IMR-90 (cell line): Measurements from ENCODE around the gene DNAAF6. TPM values are rescaled to one million over a fixed set of nuclear protein-coding genes. Genes with fewer than 3 reads are reported as not detected.

Experiments
- ATAC-seq: fragments of 200-7000 bp; cut with Tn5 transposase; 2 replicates; pipeline ENCODE4 v1.9.1; 2020; ENCODE audit warnings: low read depth, mild to moderate bottlenecking, moderate library complexity
- BruUV-seq: library from RNA; stranded (reverse); fragments of 400-500 nt; replicated peaks from 2 replicates; lab custom pipeline; 2021; lab: Mats Ljungman, UMichigan
- CTCF ChIA-PET: fragments of 300-600 bp; formaldehyde crosslinking; extraction: SDS; loops from one replicate; lab custom pipeline; 2021; ENCODE audit warnings: antibody characterized with exemption; lab: Yijun Ruan, JAX
- POLR2A ChIA-PET: fragments of 300-600 bp; sonication (Branson Sonifier 250); formaldehyde crosslinking; loops from one replicate; lab custom pipeline; 2022; ENCODE audit warnings: antibody characterized with exemption; ENCODE audit not compliant: unreplicated experiment; lab: Charles Lee
- DNase-seq: peaks from one replicate; pipeline ENCODE4 v3.0.0; 2013
- H2AFZ ChIP-seq: replicated peaks from 2 replicates; pipeline ENCODE3; 2013; ENCODE audit warnings: low read length, mild to moderate bottlenecking; ENCODE audit not compliant: poor library complexity
- H2AK5ac ChIP-seq: 2 replicates; pipeline ENCODE4 v1.6.1; 2013; ENCODE audit warnings: low read depth, low read length, inconsistent platforms
- H2AK9ac ChIP-seq: replicated peaks from 2 replicates; pipeline ENCODE3; 2013; ENCODE audit warnings: mild to moderate bottlenecking, low read depth, low read length, moderate library complexity; ENCODE audit not compliant: poor library complexity
- H2BK120ac ChIP-seq: 2 replicates; pipeline ENCODE4 v1.6.1; 2013; ENCODE audit warnings: low read depth, low read length, inconsistent platforms
- H2BK15ac ChIP-seq: 3 replicates; pipeline ENCODE4 v1.6.1; 2013; ENCODE audit warnings: low read depth, low read length, inconsistent platforms
- H2BK20ac ChIP-seq: 2 replicates; pipeline ENCODE4 v1.6.1; 2013; ENCODE audit warnings: low read depth, mild to moderate bottlenecking, inconsistent platforms, low read length, moderate library complexity
- H2BK5ac ChIP-seq: 2 replicates; pipeline ENCODE4 v1.6.1; 2013; ENCODE audit warnings: mild to moderate bottlenecking, low read depth, low read length, inconsistent platforms; ENCODE audit not compliant: poor library complexity, severe bottlenecking
- H3K14ac ChIP-seq: replicated peaks from 2 replicates; pipeline ENCODE4 v1.6.1; 2013; ENCODE audit warnings: low read depth, low read length, inconsistent platforms
- H3K18ac ChIP-seq: 2 replicates; pipeline ENCODE4 v1.6.1; 2013; ENCODE audit warnings: low read depth, low read length, control low read depth
- H3K23ac ChIP-seq: 2 replicates; pipeline ENCODE4 v1.6.1; 2013; ENCODE audit warnings: low read depth, low read length, inconsistent platforms
- H3K27ac ChIP-seq: 2 replicates; pipeline ENCODE4 v1.5.1; 2013; ENCODE audit warnings: mild to moderate bottlenecking, control low read depth, low read length; ENCODE audit not compliant: insufficient read depth
- H3K27me3 ChIP-seq: 2 replicates; pipeline ENCODE4 v1.6.1; 2013; ENCODE audit warnings: low read length; ENCODE audit not compliant: control insufficient read depth, insufficient read depth
- H3K36me3 ChIP-seq: 2 replicates; pipeline ENCODE4 v1.6.1; 2013; ENCODE audit warnings: low read length, mixed read lengths; ENCODE audit not compliant: control insufficient read depth, insufficient read depth
- H3K4ac ChIP-seq: 2 replicates; pipeline ENCODE4 v1.6.1; 2013; ENCODE audit warnings: low read depth, low read length, inconsistent platforms
- H3K4me1 ChIP-seq: 2 replicates; pipeline ENCODE4 v1.6.1; 2013; ENCODE audit warnings: low read length, mixed read lengths; ENCODE audit not compliant: control insufficient read depth, insufficient read depth
- H3K4me2 ChIP-seq: 2 replicates; pipeline ENCODE4 v1.6.1; 2013; ENCODE audit warnings: low read depth, mild to moderate bottlenecking, control low read depth, low read length, moderate library complexity
- H3K4me3 ChIP-seq: 2 replicates; pipeline ENCODE4 v1.5.1; 2013; ENCODE audit warnings: low read depth, mild to moderate bottlenecking, control low read depth, low read length, moderate library complexity; ENCODE audit not compliant: insufficient read depth
- H3K56ac ChIP-seq: 2 replicates; pipeline ENCODE4 v1.6.1; 2013; ENCODE audit warnings: low read length, inconsistent platforms; ENCODE audit not compliant: insufficient read depth; ENCODE audit errors: extremely low read depth
- H3K79me1 ChIP-seq, 2 experiments: 2 replicates each; pipeline ENCODE4 v1.6.1; 2013; ENCODE audit warnings: low read length in 2 of 2, inconsistent platforms in 1 of 2, low read depth in 1 of 2
- H3K9ac ChIP-seq: 2 replicates; pipeline ENCODE4 v1.6.1; 2013; ENCODE audit warnings: low read depth, low read length, control low read depth
- H3K9me1 ChIP-seq: 2 replicates; pipeline ENCODE4 v1.6.1; 2013; ENCODE audit warnings: low read length, inconsistent platforms; ENCODE audit not compliant: insufficient read depth
- H3K9me3 ChIP-seq: 2 replicates; pipeline ENCODE4 v1.6.1; 2013; ENCODE audit warnings: low read length; ENCODE audit not compliant: control insufficient read depth, insufficient read depth
- H4K20me1 ChIP-seq: 2 replicates; pipeline ENCODE4 v1.6.1; 2013; ENCODE audit warnings: low read length, inconsistent platforms; ENCODE audit not compliant: insufficient read depth
- H4K5ac ChIP-seq: 2 replicates; pipeline ENCODE4 v1.6.1; 2013; ENCODE audit warnings: mild to moderate bottlenecking, low read depth, low read length, control low read depth
- H4K8ac ChIP-seq, 2 experiments: 2 replicates each; pipeline ENCODE4 v1.6.1; 2013; ENCODE audit warnings: low read depth in 2 of 2, low read length in 2 of 2, control low read depth in 1 of 2, inconsistent platforms in 1 of 2
- H4K91ac ChIP-seq: 2 replicates; pipeline ENCODE4 v1.6.1; 2013; ENCODE audit warnings: low read depth, low read length, inconsistent platforms; ENCODE audit not compliant: insufficient read depth
- MAFK ChIP-seq: IDR thresholded peaks from 2 replicates; pipeline ENCODE4 v1.6.1; 2012; ENCODE audit warnings: low read depth, low read length, improper control_type of control experiment
- MAZ ChIP-seq: IDR thresholded peaks from 2 replicates; pipeline ENCODE4 v1.6.1; 2012; ENCODE audit warnings: low read depth, mild to moderate bottlenecking, low read length, improper control_type of control experiment, moderate library complexity, borderline replicate concordance
- RAD21 ChIP-seq: IDR thresholded peaks from 2 replicates; pipeline ENCODE4 v1.6.1; 2012; ENCODE audit warnings: low read length, improper control_type of control experiment
- RCOR1 ChIP-seq: IDR thresholded peaks from 2 replicates; pipeline ENCODE4 v1.6.1; 2012; ENCODE audit warnings: mild to moderate bottlenecking, low read length, improper control_type of control experiment; ENCODE audit not compliant: insufficient replicate concordance
- WGBS, 2 experiments: methylation state at CpG; one replicate each; pipeline versions ENCODE4 v1.1.5 to v1.1.7; 2013; ENCODE audit warnings: missing lambda C conversion rate in 2 of 2; ENCODE audit not compliant: insufficient read length in 1 of 2; ENCODE audit errors: extremely low coverage in 2 of 2; 5-methylcytosine and 5-hydroxymethylcytosine counted together
- dilution Hi-C: fragments of 300-500 bp; cut with HindIII; formaldehyde crosslinking; loops from one replicate; pipeline ENCODE4 v1.14.3; 2018; ENCODE audit warnings: low sequenced_read_pairs; ENCODE audit not compliant: unreplicated experiment
- in situ Hi-C: fragments of 300-500 bp; cut with MboI; formaldehyde crosslinking; loops from 3 replicates; pipeline ENCODE4 v1.14.3; 2019; ENCODE audit warnings: low sequenced_read_pairs, inconsistent platforms, mixed read lengths
- intact Hi-C: fragments of 100-400 bp; cut with micrococcal nuclease; formaldehyde crosslinking; loops from 2 replicates; pipeline ENCODE4 v1.10.0; 2022
- polyA plus RNA-seq, 3 experiments: library from polyadenylated mRNA; depleted of rRNA; stranded (reverse); fragments of >200 nt; gene quantifications; 2 replicates each; pipeline ENCODE4 v1.2.3, GENCODE V29; 2012; ENCODE audit warnings: low replicate concordance in 1 of 3
- total RNA-seq: library from RNA; depleted of rRNA; stranded (reverse); fragments of >200 nt; gene quantifications from 2 replicates; pipeline ENCODE4 v1.2.3, GENCODE V29; 2012
- TF ChIP-seq, protein P1 (sequence below): fragments of 150-350 bp; IDR thresholded peaks from 2 replicates; pipeline ENCODE4 v1.6.1; 2017; ENCODE audit warnings: mild to moderate bottlenecking, antibody characterized with exemption, low read length, low read depth
- TF ChIP-seq, protein P2 (sequence below): conservative IDR thresholded peaks from 2 replicates; pipeline ENCODE4 v1.5.1; 2012; ENCODE audit warnings: mild to moderate bottlenecking, low read depth, low read length, improper control_type of control experiment

Gene DNAAF6
- total and polyA plus RNA-seq, 2 of the 4 experiments (the other 2 are of a cell fraction): not detected

DNA sequence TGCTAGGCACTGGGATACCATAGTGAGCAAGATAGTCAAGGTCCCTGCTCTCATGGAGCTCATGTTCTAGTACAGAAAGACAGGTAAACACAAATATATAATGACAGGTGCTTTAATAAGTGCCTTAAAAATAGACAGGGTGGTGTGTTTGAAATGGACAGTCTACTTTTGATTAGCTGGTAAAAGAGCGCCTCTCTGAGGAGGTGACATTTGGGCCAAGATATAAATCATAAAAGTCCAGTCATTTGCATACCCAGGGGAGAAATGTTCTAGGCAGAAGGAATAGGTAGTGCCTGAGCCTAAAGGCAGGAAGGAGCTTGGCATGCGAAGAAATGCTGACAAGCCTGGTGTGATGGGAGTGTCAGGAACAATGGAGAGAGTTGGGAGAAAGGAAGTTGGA, 83.6 kb downstream of the DNAAF6 start:
- H3K9me1 ChIP-seq: no peaks in the 10 kb centered on the region
- no peak overlapping the region for H3K56ac ChIP-seq
- no peak overlapping the region for H3K4me3 ChIP-seq
- H3K23ac ChIP-seq: no peak overlapping the region
- TF ChIP-seq, protein P1, sequence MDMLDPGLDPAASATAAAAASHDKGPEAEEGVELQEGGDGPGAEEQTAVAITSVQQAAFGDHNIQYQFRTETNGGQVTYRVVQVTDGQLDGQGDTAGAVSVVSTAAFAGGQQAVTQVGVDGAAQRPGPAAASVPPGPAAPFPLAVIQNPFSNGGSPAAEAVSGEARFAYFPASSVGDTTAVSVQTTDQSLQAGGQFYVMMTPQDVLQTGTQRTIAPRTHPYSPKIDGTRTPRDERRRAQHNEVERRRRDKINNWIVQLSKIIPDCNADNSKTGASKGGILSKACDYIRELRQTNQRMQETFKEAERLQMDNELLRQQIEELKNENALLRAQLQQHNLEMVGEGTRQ: no peak
- TF ChIP-seq RAD21 (no peak), MAZ (no peak), MAFK (no peak), RCOR1 (no peak)
- TF ChIP-seq, protein P2, sequence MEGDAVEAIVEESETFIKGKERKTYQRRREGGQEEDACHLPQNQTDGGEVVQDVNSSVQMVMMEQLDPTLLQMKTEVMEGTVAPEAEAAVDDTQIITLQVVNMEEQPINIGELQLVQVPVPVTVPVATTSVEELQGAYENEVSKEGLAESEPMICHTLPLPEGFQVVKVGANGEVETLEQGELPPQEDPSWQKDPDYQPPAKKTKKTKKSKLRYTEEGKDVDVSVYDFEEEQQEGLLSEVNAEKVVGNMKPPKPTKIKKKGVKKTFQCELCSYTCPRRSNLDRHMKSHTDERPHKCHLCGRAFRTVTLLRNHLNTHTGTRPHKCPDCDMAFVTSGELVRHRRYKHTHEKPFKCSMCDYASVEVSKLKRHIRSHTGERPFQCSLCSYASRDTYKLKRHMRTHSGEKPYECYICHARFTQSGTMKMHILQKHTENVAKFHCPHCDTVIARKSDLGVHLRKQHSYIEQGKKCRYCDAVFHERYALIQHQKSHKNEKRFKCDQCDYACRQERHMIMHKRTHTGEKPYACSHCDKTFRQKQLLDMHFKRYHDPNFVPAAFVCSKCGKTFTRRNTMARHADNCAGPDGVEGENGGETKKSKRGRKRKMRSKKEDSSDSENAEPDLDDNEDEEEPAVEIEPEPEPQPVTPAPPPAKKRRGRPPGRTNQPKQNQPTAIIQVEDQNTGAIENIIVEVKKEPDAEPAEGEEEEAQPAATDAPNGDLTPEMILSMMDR: no peak
- BruUV-seq: no TSS peak
- in situ Hi-C loops: no loop called here
- no peak overlapping the region for H3K4me2 ChIP-seq
- no peak overlapping the region for H4K91ac ChIP-seq
- no peak overlapping the region for H2BK120ac ChIP-seq
- H3K27me3 ChIP-seq: peaks cover 2% of the 10 kb centered on the region; the same call in 1 of the 2 replicates
- no peaks in the 10 kb centered on the region for H3K79me1 ChIP-seq
- WGBS, 2 experiments: 70% methylated on average over 1 of the region's 2 CpGs; no CpG with 5 or more reads in 1 of the 2 experiments
- H3K9me3 ChIP-seq: no peaks in the 10 kb centered on the region
- H4K20me1 ChIP-seq: no peaks in the 10 kb centered on the region
- ChIA-PET CTCF (no interaction called here), POLR2A (no interaction called here)
- no peak overlapping the region for H2BK20ac ChIP-seq
- ATAC-seq: no peak
- no peak overlapping the region for H3K14ac ChIP-seq
- H3K9ac ChIP-seq: no peak overlapping the region
- H4K5ac ChIP-seq: no peak overlapping the region
- DNase-seq: no peak
- no peak overlapping the region for H4K8ac ChIP-seq
- H3K27ac ChIP-seq: no peak overlapping the region
- H2BK5ac ChIP-seq: no peak overlapping the region
- H3K18ac ChIP-seq: no peak overlapping the region
- no peak overlapping the region for H2BK15ac ChIP-seq
- no peak overlapping the region for H2AK9ac ChIP-seq
- H3K4ac ChIP-seq: no peak overlapping the region
- intact Hi-C loops: no loop called here
- no peak overlapping the region for H2AK5ac ChIP-seq
- dilution Hi-C loops: no loop called here
- H3K4me1 ChIP-seq: no peaks in the 10 kb centered on the region
- H3K36me3 ChIP-seq: no peaks in the 10 kb centered on the region
- no peak overlapping the region for H2AFZ ChIP-seq
